ENCODE data around the gene FRMD8. TPM values are rescaled to one million over a fixed set of nuclear protein-coding genes. Genes with fewer than 3 reads are reported as not detected.

Gene FRMD8
- total and polyA plus RNA-seq, 2 of the 8 experiments (the other 6 are each of a cell fraction or from before 2014, with no cell fraction given): 15.0 to 19.2 TPM

DNA sequence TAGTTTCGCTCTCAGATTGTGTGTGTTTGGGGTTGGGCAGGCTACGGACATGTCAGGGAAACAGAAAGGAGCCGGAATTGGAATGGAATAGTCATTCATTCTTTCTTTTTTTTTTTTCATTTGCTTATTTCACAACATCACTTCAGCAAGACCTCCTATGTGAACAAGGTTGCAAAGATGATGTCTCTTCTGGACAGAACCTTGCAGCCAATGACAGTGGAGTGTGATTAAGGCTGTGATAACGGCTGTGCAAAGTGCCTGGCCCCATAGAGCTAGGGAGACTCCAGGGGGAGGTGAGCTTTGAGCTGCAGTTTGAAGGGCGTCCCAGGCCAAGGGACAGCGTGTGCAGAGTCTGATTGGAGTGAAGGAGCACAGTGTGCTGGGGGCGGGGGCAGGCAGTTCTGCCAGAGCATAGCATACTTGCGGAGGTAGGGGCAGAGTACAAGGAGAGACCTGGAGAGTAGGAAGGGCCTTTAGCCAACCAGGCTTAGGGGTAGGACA is 28.5 kb upstream of the FRMD8 start (continued):
- TF ChIP-seq CHD7 (IDR thresholded peaks at IDR 0.05; ENCODE audit: insufficient replicate concordance, low read length) (no peak), CTCF (IDR thresholded peaks at IDR 0.05; ENCODE audit: control extremely low read depth in 1 of 3, insufficient read depth in 1 of 3, low read depth in 1 of 3, low read length in 3 of 3) (no peak), HDAC6 (IDR thresholded peaks at IDR 0.05; ENCODE audit: low read depth, low read length) (no peak), CREB1 (IDR thresholded peaks at IDR 0.05) (no peak), POLR2A (IDR thresholded peaks at IDR 0.05; ENCODE audit: control extremely low read depth in 1 of 2, low read depth in 2 of 2, low read length in 2 of 2) (no peak), SIN3A (conservative IDR thresholded peaks at IDR 0.05 in 1 of 2, IDR thresholded peaks at IDR 0.05 in 1 of 2; ENCODE audit: low read depth in 1 of 2, low read length in 2 of 2) (no peak), POLR2AphosphoS5 (IDR thresholded peaks at IDR 0.05; ENCODE audit: low read depth, low read length) (no peak), RXRA (IDR thresholded peaks at IDR 0.05; ENCODE audit: insufficient read depth, low read depth, low read length) (no peak), JUN (IDR thresholded peaks at IDR 0.05; ENCODE audit: low read depth, low read length) (no peak), SP2 (IDR thresholded peaks at IDR 0.05; ENCODE audit: low read length) (no peak)

Data from H1 (cell line).